SIG-M5 treated with dmso at 0.1 percent for 504 hours (cell line): ENCODE measurements around the gene ALG5.

Source experiments
- DNase-seq: peaks from one replicate; lab custom pipeline; 2025; ENCODE audit not compliant: unreplicated experiment; lab: John Stamatoyannopoulos, UW

Gene ALG5

GRCh38 chr13:36981156-36981743 is 17.9 kb downstream of the ALG5 start:
- peak; percentile 81 for DNase-seq

- peak; percentile 52 for DNase-seq
Measured at GRCh38 chr13:36979361-36980050, 19.6 kb downstream of the ALG5 start.

GRCh38 chr13:36975172-36975571 is 24.0 kb downstream of the ALG5 start:
- peak; percentile 11 for DNase-seq

- DNase-seq = peak; percentile 66
Measured at GRCh38 chr13:36973621-36974295, 25.4 kb downstream of the ALG5 start.

GRCh38 chr13:36973009-36973408 is 26.1 kb downstream of the ALG5 start:
- no peak for DNase-seq

- DNase-seq = no peak
Measured at GRCh38 chr13:36966404-36966803, 32.7 kb downstream of the ALG5 start.

GRCh38 chr13:36965767-36966166 is 33.4 kb downstream of the ALG5 start:
- peak; percentile 27 for DNase-seq

GRCh38 chr13:36959456-36960116 is 39.6 kb downstream of the ALG5 start:
- DNase-seq = no peak

GRCh38 chr13:36954542-36954941 is 44.6 kb downstream of the ALG5 start:
- no peak for DNase-seq

GRCh38 chr13:36950920-36951319 is 48.2 kb downstream of the ALG5 start:
- DNase-seq = no peak

- DNase-seq = no peak
Measured at GRCh38 chr13:36950330-36950729, 48.8 kb downstream of the ALG5 start.

- DNase-seq = no peak
Measured at GRCh38 chr13:36945078-36945477, 54.1 kb downstream of the ALG5 start.

- peak; percentile 5 for DNase-seq
Measured at GRCh38 chr13:36925603-36926002, 73.5 kb downstream of the ALG5 start.

GRCh38 chr13:36924001-36924400 is 75.1 kb downstream of the ALG5 start:
- DNase-seq = no peak

- no peak for DNase-seq
Measured at GRCh38 chr13:36921631-36922301, 77.4 kb downstream of the ALG5 start.

GRCh38 chr13:36920616-36921185 is 78.4 kb downstream of the ALG5 start:
- no peak for DNase-seq

GRCh38 chr13:36919833-36920615 is 79.1 kb downstream of the ALG5 start, which contains the start of gene SMAD9:
SMAD9 (minus strand) TSS chr13:36920238; CDS start chr13:36879689, 40,549 bp downstream.
- peak; percentile 13 for DNase-seq

- no peak for DNase-seq
Measured at GRCh38 chr13:36919171-36919832, 79.8 kb downstream of the ALG5 start.
